Measurements from ENCODE around the gene SIX2. TPM values are rescaled to one million over a fixed set of nuclear protein-coding genes. Genes with fewer than 3 reads are reported as not detected.

The SIX2 gene
- total and polyA plus RNA-seq, 7 experiments from 2014 or later = not detected

GRCh38 chr2:45000921-45001868 is 8.1 kb downstream of the SIX2 start:
- intact Hi-C loops (cut with micrococcal nuclease) = no loop called here
- H3K9me3 ChIP-seq (ENCODE audit: control insufficient read depth in 2 of 3, low read length in 3 of 3) = no peaks in the 10 kb centered on the region
- peak overlapping the region; percentile 23 to 74 (median 64) for H3K4me3 Mint-ChIP-seq
- no peak overlapping the region for H3K27ac Mint-ChIP-seq
- H3K36me3 ChIP-seq (ENCODE audit: control insufficient read depth in 2 of 3, insufficient read depth in 3 of 3, low read length in 3 of 3) = no peaks in the 10 kb centered on the region
- peaks cover 0 to 3% of the 10 kb centered on the region in 2 donors for H3K27me3 ChIP-seq (ENCODE audit: control insufficient read depth in 2 of 2, insufficient read depth in 2 of 2, low read length in 2 of 2)
- ATAC-seq (no peak), DNase-seq (no peak)
- H3K36me3 Mint-ChIP-seq = no peaks in the 10 kb centered on the region
- no peak overlapping the region for H3K4me3 ChIP-seq (ENCODE audit: low read length)
- no peak overlapping the region for H3K27ac ChIP-seq (ENCODE audit: low read depth, low read length)
- peaks cover 0 to 4% of the 10 kb centered on the region in 2 donors for H3K4me1 ChIP-seq (ENCODE audit: control insufficient read depth in 2 of 2, insufficient read depth in 2 of 2, low read length in 2 of 2)
- ChIA-PET CTCF (no interaction called here), POLR2A (interaction anchor here (0.6 kb wide), 1 partner anchor 99 kb away, joined by 4 read pairs; no protein-coding TSS in a partner anchor)
- peaks cover 0 to 2% (median 0%) of the 10 kb centered on the region in 11 donors for H3K9me3 Mint-ChIP-seq
- peaks cover 11 to 33% (median 23%) of the 10 kb centered on the region in 7 donors for H3K4me1 Mint-ChIP-seq
- H3K27me3 Mint-ChIP-seq = peaks cover 68 to 87% (median 76%) of the 10 kb centered on the region in 5 donors

- Mint-ChIP-seq H3K4me3 (peak overlapping the region in 4 of 10 donors; percentile 70 to 74 (median 72)), H3K27ac (no peak overlapping the region)
Observed at GRCh38 chr2:45000341-45000901, 8.8 kb downstream of the SIX2 start.

GRCh38 chr2:44999540-44999939 is 9.7 kb downstream of the SIX2 start:
- Histone ChIP-seq H3K36me3 (ENCODE audit: control insufficient read depth in 2 of 3, insufficient read depth in 3 of 3, low read length in 3 of 3) (no peaks in the 10 kb centered on the region), H3K4me3 (ENCODE audit: low read length) (no peak overlapping the region), H3K27ac (ENCODE audit: low read depth, low read length) (no peak overlapping the region), H3K27me3 (ENCODE audit: control insufficient read depth in 2 of 2, insufficient read depth in 2 of 2, low read length in 2 of 2) (peaks cover 0 to 8% of the 10 kb centered on the region in 2 donors), H3K4me1 (ENCODE audit: control insufficient read depth in 2 of 2, insufficient read depth in 2 of 2, low read length in 2 of 2) (peaks cover 0 to 4% of the 10 kb centered on the region in 2 donors), H3K9me3 (ENCODE audit: control insufficient read depth in 2 of 3, low read length in 3 of 3) (no peaks in the 10 kb centered on the region)
- Mint-ChIP-seq H3K4me1 (peaks cover 7 to 24% (median 18%) of the 10 kb centered on the region in 7 donors), H3K27me3 (peaks cover 74 to 86% (median 76%) of the 10 kb centered on the region in 5 donors), H3K9me3 (peaks cover 0 to 2% (median 0%) of the 10 kb centered on the region in 11 donors), H3K4me3 (no peak overlapping the region), H3K27ac (no peak overlapping the region), H3K36me3 (no peaks in the 10 kb centered on the region)
- ChIA-PET POLR2A (no interaction called here), CTCF (no interaction called here)
- intact Hi-C loops (cut with micrococcal nuclease) = no loop called here
- DNase-seq (no peak), ATAC-seq (peak; percentile 3)

More at GRCh38 chr2:45000341-45000901, 8.8 kb downstream of the SIX2 start:
- POLR2A ChIA-PET = no interaction called here
- CTCF ChIA-PET = no interaction called here
- DNase-seq (no peak), ATAC-seq (no peak)
- H3K9me3 ChIP-seq (ENCODE audit: control insufficient read depth in 2 of 3, low read length in 3 of 3) = no peaks in the 10 kb centered on the region
- peaks cover 0 to 2% (median 0%) of the 10 kb centered on the region in 11 donors for H3K9me3 Mint-ChIP-seq
- H3K27ac ChIP-seq (ENCODE audit: low read depth, low read length) = no peak overlapping the region
- no peaks in the 10 kb centered on the region for H3K36me3 Mint-ChIP-seq
- peaks cover 0 to 4% of the 10 kb centered on the region in 2 donors for H3K4me1 ChIP-seq (ENCODE audit: control insufficient read depth in 2 of 2, insufficient read depth in 2 of 2, low read length in 2 of 2)
- intact Hi-C loops (cut with micrococcal nuclease) = no loop called here
- H3K27me3 Mint-ChIP-seq = peaks cover 71 to 88% (median 78%) of the 10 kb centered on the region in 5 donors
- no peak overlapping the region for H3K4me3 ChIP-seq (ENCODE audit: low read length)
- H3K4me1 Mint-ChIP-seq = peaks cover 8 to 28% (median 19%) of the 10 kb centered on the region in 7 donors
- no peaks in the 10 kb centered on the region for H3K36me3 ChIP-seq (ENCODE audit: control insufficient read depth in 2 of 3, insufficient read depth in 3 of 3, low read length in 3 of 3)
- peaks cover 0 to 8% of the 10 kb centered on the region in 2 donors for H3K27me3 ChIP-seq (ENCODE audit: control insufficient read depth in 2 of 2, insufficient read depth in 2 of 2, low read length in 2 of 2)

GRCh38 chr2:44997963-44998362 is 11.3 kb downstream of the SIX2 start:
- POLR2A ChIA-PET = no interaction called here
- peaks cover 3 to 13% (median 12%) of the 10 kb centered on the region in 7 donors for H3K4me1 Mint-ChIP-seq
- peaks cover 0 to 14% (median 0%) of the 10 kb centered on the region in 11 donors for H3K9me3 Mint-ChIP-seq
- CTCF ChIA-PET = no interaction called here
- peaks cover 0 to 4% of the 10 kb centered on the region in 2 donors for H3K4me1 ChIP-seq (ENCODE audit: control insufficient read depth in 2 of 2, insufficient read depth in 2 of 2, low read length in 2 of 2)
- peaks cover 71 to 83% (median 76%) of the 10 kb centered on the region in 5 donors for H3K27me3 Mint-ChIP-seq
- no peaks in the 10 kb centered on the region for H3K36me3 Mint-ChIP-seq
- H3K9me3 ChIP-seq (ENCODE audit: control insufficient read depth in 2 of 3, low read length in 3 of 3) = no peaks in the 10 kb centered on the region
- DNase-seq (no peak), ATAC-seq (no peak)
- no peak overlapping the region for H3K27ac Mint-ChIP-seq
- intact Hi-C loops (cut with micrococcal nuclease) = no loop called here
- H3K27me3 ChIP-seq (ENCODE audit: control insufficient read depth in 2 of 2, insufficient read depth in 2 of 2, low read length in 2 of 2) = peaks cover 0 to 8% of the 10 kb centered on the region in 2 donors
- no peak overlapping the region for H3K4me3 Mint-ChIP-seq
- no peaks in the 10 kb centered on the region for H3K36me3 ChIP-seq (ENCODE audit: control insufficient read depth in 2 of 3, insufficient read depth in 3 of 3, low read length in 3 of 3)
- no peak overlapping the region for H3K27ac ChIP-seq (ENCODE audit: low read depth, low read length)
- H3K4me3 ChIP-seq (ENCODE audit: low read length) = no peak overlapping the region

GRCh38 chr2:44996356-44996755 is 12.9 kb downstream of the SIX2 start:
- peaks cover 0 to under 1% of the 10 kb centered on the region in 2 donors for H3K4me1 ChIP-seq (ENCODE audit: control insufficient read depth in 2 of 2, insufficient read depth in 2 of 2, low read length in 2 of 2)
- Mint-ChIP-seq H3K4me1 (peaks cover 0 to under 1% (median 0%) of the 10 kb centered on the region in 7 donors), H3K4me3 (no peak overlapping the region), H3K27ac (no peak overlapping the region), H3K9me3 (peaks cover 0 to 25% (median 6%) of the 10 kb centered on the region in 11 donors), H3K36me3 (peaks cover 0 to 6% (median 0%) of the 10 kb centered on the region in 5 donors), H3K27me3 (peaks cover 62 to 76% (median 69%) of the 10 kb centered on the region in 5 donors)
- H3K36me3 ChIP-seq (ENCODE audit: control insufficient read depth in 2 of 3, insufficient read depth in 3 of 3, low read length in 3 of 3) = no peaks in the 10 kb centered on the region
- H3K27ac ChIP-seq (ENCODE audit: low read depth, low read length) = no peak overlapping the region
- POLR2A ChIA-PET = no interaction called here
- CTCF ChIA-PET = no interaction called here
- DNase-seq = no peak
- H3K9me3 ChIP-seq (ENCODE audit: control insufficient read depth in 2 of 3, low read length in 3 of 3) = no peaks in the 10 kb centered on the region
- intact Hi-C loops (cut with micrococcal nuclease) = no loop called here
- no peak overlapping the region for H3K4me3 ChIP-seq (ENCODE audit: low read length)
- no peak for ATAC-seq
- H3K27me3 ChIP-seq (ENCODE audit: control insufficient read depth in 2 of 2, insufficient read depth in 2 of 2, low read length in 2 of 2) = peaks cover 0 to 5% of the 10 kb centered on the region in 2 donors

- H3K9me3 Mint-ChIP-seq = peaks cover 0 to 41% (median 9%) of the 10 kb centered on the region in 11 donors
- ATAC-seq = no peak
- CTCF ChIA-PET = no interaction called here
Observed at GRCh38 chr2:44994377-44994776, 14.9 kb downstream of the SIX2 start.

More at GRCh38 chr2:44994377-44994776, 14.9 kb downstream of the SIX2 start:
- no peak for DNase-seq
- H3K36me3 ChIP-seq (ENCODE audit: control insufficient read depth in 2 of 3, insufficient read depth in 3 of 3, low read length in 3 of 3) = no peaks in the 10 kb centered on the region
- peaks cover 51 to 74% (median 72%) of the 10 kb centered on the region in 5 donors for H3K27me3 Mint-ChIP-seq
- H3K4me3 ChIP-seq (ENCODE audit: low read length) = no peak overlapping the region
- H3K4me3 Mint-ChIP-seq = no peak overlapping the region
- H3K9me3 ChIP-seq (ENCODE audit: control insufficient read depth in 2 of 3, low read length in 3 of 3) = no peaks in the 10 kb centered on the region
- no peak overlapping the region for H3K27ac Mint-ChIP-seq
- no peaks in the 10 kb centered on the region for H3K4me1 ChIP-seq (ENCODE audit: control insufficient read depth in 2 of 2, insufficient read depth in 2 of 2, low read length in 2 of 2)
- no peaks in the 10 kb centered on the region for H3K4me1 Mint-ChIP-seq
- H3K27me3 ChIP-seq (ENCODE audit: control insufficient read depth in 2 of 2, insufficient read depth in 2 of 2, low read length in 2 of 2) = peaks cover 0 to 5% of the 10 kb centered on the region in 2 donors
- H3K36me3 Mint-ChIP-seq = peaks cover 0 to 11% (median 0%) of the 10 kb centered on the region in 5 donors
- POLR2A ChIA-PET = no interaction called here
- no peak overlapping the region for H3K27ac ChIP-seq (ENCODE audit: low read depth, low read length)
- intact Hi-C loops (cut with micrococcal nuclease) = no loop called here

Data from naive thymus-derived CD4-positive, alpha-beta T cell (primary cell).